HepG2 (cell line): ENCODE results near the gene BCL2L13. TPM values are rescaled to one million over a fixed set of nuclear protein-coding genes. Genes with fewer than 3 reads are reported as not detected.

Experiments
- AGO2 ChIP-seq: fragments of 200-400 bp; formaldehyde crosslinking; optimal IDR thresholded peaks from 2 replicates; pipeline ENCODE3; 2017; ENCODE audit warnings: mild to moderate bottlenecking, low read depth, low read length, moderate library complexity
- KMT2A ChIP-seq: sonication (generic); formaldehyde crosslinking; IDR thresholded peaks from 2 replicates; pipeline ENCODE4 v1.4.0; 2020; ENCODE audit warnings: missing genetic modification reagents
- MAFF ChIP-seq: IDR thresholded peaks from 2 replicates; pipeline ENCODE4 v1.6.1; 2011; ENCODE audit warnings: low read depth, low read length, improper control_type of control experiment
- MIXL1 ChIP-seq: IDR thresholded peaks from 2 replicates; pipeline ENCODE4 v1.6.1; 2016
- NR2C2 ChIP-seq: sonication (generic); formaldehyde crosslinking; IDR thresholded peaks from 2 replicates; pipeline ENCODE4 v1.4.0; 2020; ENCODE audit warnings: missing genetic modification reagents, mild to moderate bottlenecking, moderate library complexity, borderline replicate concordance
- NR2F2 ChIP-seq: IDR thresholded peaks from 2 replicates; pipeline ENCODE4 v1.6.1; 2012; ENCODE audit warnings: low read depth, inconsistent platforms, borderline replicate concordance
- PAF1 ChIP-seq: IDR thresholded peaks from 2 replicates; pipeline ENCODE4 v1.6.1; 2016; ENCODE audit warnings: missing genetic modification reagents, missing compliant biosample characterization
- PHF21A ChIP-seq: sonication (generic); formaldehyde crosslinking; IDR thresholded peaks from 2 replicates; pipeline ENCODE4 v1.5.0; 2020; ENCODE audit warnings: mild to moderate bottlenecking, missing genetic modification reagents
- PRPF4 ChIP-seq: fragments of 200-400 bp; formaldehyde crosslinking; IDR thresholded peaks from 2 replicates; pipeline ENCODE4 v1.6.1; 2016; ENCODE audit warnings: low read length, low read depth; ENCODE audit not compliant: poor library complexity, severe bottlenecking
- RXRA ChIP-seq: sonication (generic); formaldehyde crosslinking; IDR thresholded peaks from 2 replicates; pipeline ENCODE4 v1.5.1; 2020; ENCODE audit warnings: missing genetic modification reagents
- XRCC5 ChIP-seq: fragments of 200-400 bp; formaldehyde crosslinking; optimal IDR thresholded peaks from 2 replicates; pipeline ENCODE3; 2017; ENCODE audit warnings: mild to moderate bottlenecking, low read length
- ZBTB33 ChIP-seq: sonication (generic); formaldehyde crosslinking; IDR thresholded peaks from 2 replicates; pipeline ENCODE4 v1.4.0; 2020; ENCODE audit warnings: missing genetic modification reagents
- ZNF225 ChIP-seq: sonication (generic); formaldehyde crosslinking; IDR thresholded peaks from 2 replicates; pipeline ENCODE4 v1.4.0; 2020; ENCODE audit warnings: mild to moderate bottlenecking, missing genetic modification reagents
- ZNF563 ChIP-seq: sonication (generic); formaldehyde crosslinking; IDR thresholded peaks from 2 replicates; pipeline ENCODE4 v1.8.0; 2022; ENCODE audit warnings: mild to moderate bottlenecking, moderate library complexity, missing genetic modification reagents
- ZNF773 ChIP-seq: sonication (generic); formaldehyde crosslinking; IDR thresholded peaks from 2 replicates; pipeline ENCODE4 v1.4.0; 2020; ENCODE audit warnings: missing genetic modification reagents, borderline replicate concordance
- polyA plus RNA-seq, 8 experiments: library from polyadenylated mRNA; depleted of rRNA in 3 of 8; stranded (reverse) in 7 of 8; unstranded in 1 of 8; fragments of >200 nt; fragmentation: Illumina TruSeq in 4 of 8; extraction: Trizol in 4 of 8; gene quantifications; 2 replicates each; pipeline versions ENCODE4 v1.2.1 to v1.2.3, GENCODE V29; 2011 to 2016; ENCODE audit warnings: low read depth in 4 of 8, missing spikeins in 1 of 8, mixed read lengths in 1 of 8; ENCODE audit not compliant: insufficient read depth in 1 of 8
- total RNA-seq, 5 experiments: library from RNA; depleted of rRNA; stranded (reverse); fragments of >200 nt; fragmentation: Illumina TruSeq; extraction: Trizol; gene quantifications; 2 replicates each; pipeline ENCODE4 v1.2.3, GENCODE V29; 2016; ENCODE audit warnings: low read depth in 1 of 5
- TF ChIP-seq, protein P1 (sequence below): sonication (generic); formaldehyde crosslinking; IDR thresholded peaks from 2 replicates; pipeline ENCODE4 v1.9.0; 2021; ENCODE audit warnings: mild to moderate bottlenecking, missing genetic modification reagents
- TF ChIP-seq, protein P2 (sequence below): sonication (generic); formaldehyde crosslinking; IDR thresholded peaks from 2 replicates; pipeline ENCODE4 v1.5.0; 2020; ENCODE audit warnings: missing genetic modification reagents
- TF ChIP-seq, protein P3 (sequence below): sonication (generic); formaldehyde crosslinking; IDR thresholded peaks from 2 replicates; pipeline ENCODE4 v1.4.0; 2020; ENCODE audit warnings: mild to moderate bottlenecking, missing genetic modification reagents

BCL2L13 gene
- total and polyA plus RNA-seq, 2 of the 13 experiments (the other 11 are each of a cell fraction or from before 2014, with no cell fraction given) = 13.5 to 14.6 TPM

GRCh38 chr22:17638432-17639246 lies at the start of gene BCL2L13 (continued):
- TF ChIP-seq, protein P1, sequence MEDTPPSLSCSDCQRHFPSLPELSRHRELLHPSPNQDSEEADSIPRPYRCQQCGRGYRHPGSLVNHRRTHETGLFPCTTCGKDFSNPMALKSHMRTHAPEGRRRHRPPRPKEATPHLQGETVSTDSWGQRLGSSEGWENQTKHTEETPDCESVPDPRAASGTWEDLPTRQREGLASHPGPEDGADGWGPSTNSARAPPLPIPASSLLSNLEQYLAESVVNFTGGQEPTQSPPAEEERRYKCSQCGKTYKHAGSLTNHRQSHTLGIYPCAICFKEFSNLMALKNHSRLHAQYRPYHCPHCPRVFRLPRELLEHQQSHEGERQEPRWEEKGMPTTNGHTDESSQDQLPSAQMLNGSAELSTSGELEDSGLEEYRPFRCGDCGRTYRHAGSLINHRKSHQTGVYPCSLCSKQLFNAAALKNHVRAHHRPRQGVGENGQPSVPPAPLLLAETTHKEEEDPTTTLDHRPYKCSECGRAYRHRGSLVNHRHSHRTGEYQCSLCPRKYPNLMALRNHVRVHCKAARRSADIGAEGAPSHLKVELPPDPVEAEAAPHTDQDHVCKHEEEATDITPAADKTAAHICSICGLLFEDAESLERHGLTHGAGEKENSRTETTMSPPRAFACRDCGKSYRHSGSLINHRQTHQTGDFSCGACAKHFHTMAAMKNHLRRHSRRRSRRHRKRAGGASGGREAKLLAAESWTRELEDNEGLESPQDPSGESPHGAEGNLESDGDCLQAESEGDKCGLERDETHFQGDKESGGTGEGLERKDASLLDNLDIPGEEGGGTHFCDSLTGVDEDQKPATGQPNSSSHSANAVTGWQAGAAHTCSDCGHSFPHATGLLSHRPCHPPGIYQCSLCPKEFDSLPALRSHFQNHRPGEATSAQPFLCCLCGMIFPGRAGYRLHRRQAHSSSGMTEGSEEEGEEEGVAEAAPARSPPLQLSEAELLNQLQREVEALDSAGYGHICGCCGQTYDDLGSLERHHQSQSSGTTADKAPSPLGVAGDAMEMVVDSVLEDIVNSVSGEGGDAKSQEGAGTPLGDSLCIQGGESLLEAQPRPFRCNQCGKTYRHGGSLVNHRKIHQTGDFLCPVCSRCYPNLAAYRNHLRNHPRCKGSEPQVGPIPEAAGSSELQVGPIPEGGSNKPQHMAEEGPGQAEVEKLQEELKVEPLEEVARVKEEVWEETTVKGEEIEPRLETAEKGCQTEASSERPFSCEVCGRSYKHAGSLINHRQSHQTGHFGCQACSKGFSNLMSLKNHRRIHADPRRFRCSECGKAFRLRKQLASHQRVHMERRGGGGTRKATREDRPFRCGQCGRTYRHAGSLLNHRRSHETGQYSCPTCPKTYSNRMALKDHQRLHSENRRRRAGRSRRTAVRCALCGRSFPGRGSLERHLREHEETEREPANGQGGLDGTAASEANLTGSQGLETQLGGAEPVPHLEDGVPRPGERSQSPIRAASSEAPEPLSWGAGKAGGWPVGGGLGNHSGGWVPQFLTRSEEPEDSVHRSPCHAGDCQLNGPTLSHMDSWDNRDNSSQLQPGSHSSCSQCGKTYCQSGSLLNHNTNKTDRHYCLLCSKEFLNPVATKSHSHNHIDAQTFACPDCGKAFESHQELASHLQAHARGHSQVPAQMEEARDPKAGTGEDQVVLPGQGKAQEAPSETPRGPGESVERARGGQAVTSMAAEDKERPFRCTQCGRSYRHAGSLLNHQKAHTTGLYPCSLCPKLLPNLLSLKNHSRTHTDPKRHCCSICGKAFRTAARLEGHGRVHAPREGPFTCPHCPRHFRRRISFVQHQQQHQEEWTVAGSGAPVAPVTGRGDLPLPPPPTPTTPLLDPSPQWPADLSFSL (CRISPR knock-in tag) = no peak
- TF ChIP-seq ZBTB33 (peak; percentile 22; the same call in 1 of the 2 replicates), ZNF225 (CRISPR knock-in tag) (peak; percentile 86; the same call in 1 of the 2 replicates), ZNF563 (CRISPR knock-in tag) (no peak), PAF1 (CRISPR knock-in tag) (no peak), MAFF (no peak), AGO2 (peak; percentile 96), MIXL1 (CRISPR knock-in tag) (no peak), PRPF4 (no peak), ZNF773 (CRISPR knock-in tag) (no peak), NR2C2 (CRISPR knock-in tag) (peak; percentile 97), XRCC5 (peak; percentile 68), KMT2A (CRISPR knock-in tag) (peak; percentile 75; the same call in 1 of the 2 replicates), PHF21A (CRISPR knock-in tag) (peak; percentile 41; the same call in 1 of the 2 replicates), NR2F2 (peak; percentile 19; the same call in 1 of the 2 replicates), RXRA (CRISPR knock-in tag) (no peak; the same call in 1 of the 2 replicates)
- TF ChIP-seq, protein P2, sequence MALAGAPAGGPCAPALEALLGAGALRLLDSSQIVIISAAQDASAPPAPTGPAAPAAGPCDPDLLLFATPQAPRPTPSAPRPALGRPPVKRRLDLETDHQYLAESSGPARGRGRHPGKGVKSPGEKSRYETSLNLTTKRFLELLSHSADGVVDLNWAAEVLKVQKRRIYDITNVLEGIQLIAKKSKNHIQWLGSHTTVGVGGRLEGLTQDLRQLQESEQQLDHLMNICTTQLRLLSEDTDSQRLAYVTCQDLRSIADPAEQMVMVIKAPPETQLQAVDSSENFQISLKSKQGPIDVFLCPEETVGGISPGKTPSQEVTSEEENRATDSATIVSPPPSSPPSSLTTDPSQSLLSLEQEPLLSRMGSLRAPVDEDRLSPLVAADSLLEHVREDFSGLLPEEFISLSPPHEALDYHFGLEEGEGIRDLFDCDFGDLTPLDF (CRISPR knock-in tag) = peak; percentile 78
- TF ChIP-seq, protein P3, sequence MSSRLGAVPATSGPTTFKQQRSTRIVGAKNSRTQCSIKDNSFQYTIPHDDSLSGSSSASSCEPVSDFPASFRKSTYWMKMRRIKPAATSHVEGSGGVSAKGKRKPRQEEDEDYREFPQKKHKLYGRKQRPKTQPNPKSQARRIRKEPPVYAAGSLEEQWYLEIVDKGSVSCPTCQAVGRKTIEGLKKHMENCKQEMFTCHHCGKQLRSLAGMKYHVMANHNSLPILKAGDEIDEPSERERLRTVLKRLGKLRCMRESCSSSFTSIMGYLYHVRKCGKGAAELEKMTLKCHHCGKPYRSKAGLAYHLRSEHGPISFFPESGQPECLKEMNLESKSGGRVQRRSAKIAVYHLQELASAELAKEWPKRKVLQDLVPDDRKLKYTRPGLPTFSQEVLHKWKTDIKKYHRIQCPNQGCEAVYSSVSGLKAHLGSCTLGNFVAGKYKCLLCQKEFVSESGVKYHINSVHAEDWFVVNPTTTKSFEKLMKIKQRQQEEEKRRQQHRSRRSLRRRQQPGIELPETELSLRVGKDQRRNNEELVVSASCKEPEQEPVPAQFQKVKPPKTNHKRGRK (CRISPR knock-in tag) = 0 out of 2 replicates have a peak, but pooled peaks have one; percentile 54
